Right atrium auricular region (tissue), 2 donors: Measurements from ENCODE around the gene NTRK3. TPM values are rescaled to one million over a fixed set of nuclear protein-coding genes. Genes with fewer than 3 reads are reported as not detected.

Source experiments
- DNase-seq: peaks from one replicate; pipeline ENCODE4 v3.0.0-alpha.2; 2019; ENCODE audit warnings: low spot score
- H3K27ac ChIP-seq, 2 donors: fragments of 200-600 bp; sonication (generic); 1 replicate in 1 of 2; 2 replicates in 1 of 2; pipeline ENCODE4 v1.5.1; 2016 to 2019
- H3K27me3 ChIP-seq, 2 donors: fragments of 200-600 bp; sonication (generic); one replicate each; pipeline versions ENCODE4 v1.5.1 to v1.6.0; 2017 to 2019
- H3K36me3 ChIP-seq: fragments of 200-600 bp; sonication (generic); one replicate; pipeline ENCODE4 v1.5.1; 2016
- H3K4me1 ChIP-seq, 2 donors: fragments of 200-600 bp; sonication (generic); one replicate each; pipeline versions ENCODE4 v1.5.1 to v1.6.0; 2017 to 2019
- H3K4me3 ChIP-seq, 2 donors: fragments of 200-600 bp; sonication (generic); 1 replicate in 1 of 2; 2 replicates in 1 of 2; pipeline ENCODE4 v1.5.1; 2017 to 2019; ENCODE audit warnings: mild to moderate bottlenecking in 1 of 2, moderate library complexity in 1 of 2
- H3K9me3 ChIP-seq, 2 donors: fragments of 200-600 bp; sonication (generic); one replicate each; pipeline ENCODE4 v1.5.1; 2019
- CTCF ChIP-seq, 2 donors: fragments of 200-600 bp; sonication (generic); IDR thresholded peaks; one replicate each; pipeline ENCODE4 v1.5.1; 2019; ENCODE audit warnings: antibody characterized with exemption in 2 of 2
- total RNA-seq, 2 donors: library from RNA; depleted of rRNA; stranded (reverse); fragments of >200 nt; gene quantifications; one replicate each; pipeline ENCODE4 v1.1.0, GENCODE V29; 2016

NTRK3 gene
- total RNA-seq, 2 donors from 2014 or later = 1.5 to 4.5 TPM

- Histone ChIP-seq H3K4me1 (no peaks in the 10 kb centered on the region), H3K36me3 (no peaks in the 10 kb centered on the region), H3K27ac (no peak overlapping the region), H3K27me3 (no peaks in the 10 kb centered on the region), H3K9me3 (no peaks in the 10 kb centered on the region), H3K4me3 (no peak overlapping the region)
- TF ChIP-seq CTCF (IDR thresholded peaks at IDR 0.05) = no peak
- no peak for DNase-seq
Measured at GRCh38 chr15:88077296-88078020, 179.1 kb downstream of the NTRK3 start.

- Histone ChIP-seq H3K27me3 (no peaks in the 10 kb centered on the region), H3K36me3 (no peaks in the 10 kb centered on the region), H3K27ac (no peak overlapping the region), H3K4me1 (no peaks in the 10 kb centered on the region), H3K9me3 (no peaks in the 10 kb centered on the region), H3K4me3 (no peak overlapping the region)
- TF ChIP-seq CTCF (IDR thresholded peaks at IDR 0.05) = no peak
- DNase-seq = no peak
Measured at GRCh38 chr15:88076328-88076727, 180.2 kb downstream of the NTRK3 start.

GRCh38 chr15:88075102-88075501, 181.4 kb downstream of the NTRK3 start:
- H3K9me3 ChIP-seq = no peaks in the 10 kb centered on the region
- no peak overlapping the region for H3K27ac ChIP-seq
- DNase-seq = no peak
- no peak for TF ChIP-seq CTCF (IDR thresholded peaks at IDR 0.05)
- H3K36me3 ChIP-seq = no peaks in the 10 kb centered on the region
- H3K4me1 ChIP-seq = no peaks in the 10 kb centered on the region
- H3K27me3 ChIP-seq = no peaks in the 10 kb centered on the region
- H3K4me3 ChIP-seq = no peak overlapping the region

- H3K36me3 ChIP-seq = no peaks in the 10 kb centered on the region
- H3K27me3 ChIP-seq = no peaks in the 10 kb centered on the region
- no peak overlapping the region for H3K27ac ChIP-seq
- H3K9me3 ChIP-seq = no peaks in the 10 kb centered on the region
- DNase-seq = no peak
- H3K4me1 ChIP-seq = no peaks in the 10 kb centered on the region
- TF ChIP-seq CTCF (IDR thresholded peaks at IDR 0.05) = no peak
- H3K4me3 ChIP-seq = no peak overlapping the region
Measured at GRCh38 chr15:88074386-88074785, 182.2 kb downstream of the NTRK3 start.

- no peak overlapping the region for H3K4me3 ChIP-seq
- no peaks in the 10 kb centered on the region for H3K27me3 ChIP-seq
- H3K36me3 ChIP-seq = no peaks in the 10 kb centered on the region
- H3K9me3 ChIP-seq = no peaks in the 10 kb centered on the region
- no peak for TF ChIP-seq CTCF (IDR thresholded peaks at IDR 0.05)
- no peak overlapping the region for H3K27ac ChIP-seq
- H3K4me1 ChIP-seq = no peaks in the 10 kb centered on the region
- no peak for DNase-seq
Measured at GRCh38 chr15:88073391-88073691, 183.2 kb downstream of the NTRK3 start.
